KMS-11 (cell line): Measurements from ENCODE around the gene TBC1D8.

Experiments used
- H2AFZ ChIP-seq: fragments of 200-600 bp; sonication (generic); 2 replicates; pipeline ENCODE4 v1.6.1; 2016; ENCODE audit warnings: antibody characterized with exemption, mixed run types, low read depth
- H3K27ac ChIP-seq: fragments of 200-600 bp; sonication (generic); 2 replicates; pipeline ENCODE4 v1.6.1; 2016; ENCODE audit warnings: mild to moderate bottlenecking, mixed run types
- H3K27me3 ChIP-seq: fragments of 200-600 bp; sonication (generic); 2 replicates; pipeline ENCODE4 v1.6.1; 2017; ENCODE audit warnings: mild to moderate bottlenecking, low read depth, mixed run types, moderate library complexity; ENCODE audit not compliant: insufficient read depth
- H3K36me3 ChIP-seq: fragments of 200-600 bp; sonication (generic); 2 replicates; pipeline ENCODE4 v1.6.1; 2017; ENCODE audit warnings: mild to moderate bottlenecking, mixed run types; ENCODE audit not compliant: insufficient read depth
- H3K4me1 ChIP-seq: fragments of 200-600 bp; sonication (generic); 2 replicates; pipeline ENCODE4 v1.6.1; 2016; ENCODE audit warnings: mild to moderate bottlenecking, low read depth, mixed run types; ENCODE audit not compliant: poor library complexity, severe bottlenecking
- H3K4me2 ChIP-seq: fragments of 200-600 bp; sonication (generic); 2 replicates; pipeline ENCODE4 v1.7.0; 2016; ENCODE audit warnings: mild to moderate bottlenecking, mixed run types
- H3K4me3 ChIP-seq: fragments of 200-600 bp; sonication (generic); IDR thresholded peaks from 2 replicates; pipeline ENCODE4 v1.6.1; 2017; ENCODE audit warnings: low read depth, low read length, mixed read lengths; ENCODE audit not compliant: insufficient read depth
- H3K79me2 ChIP-seq: fragments of 200-600 bp; sonication (generic); 2 replicates; pipeline ENCODE4 v1.6.1; 2016; ENCODE audit warnings: low read depth, mixed run types; ENCODE audit not compliant: insufficient read depth
- H3K9ac ChIP-seq: fragments of 200-600 bp; sonication (generic); 2 replicates; pipeline ENCODE4 v1.6.1; 2016; ENCODE audit warnings: mild to moderate bottlenecking, mixed run types
- H4K20me1 ChIP-seq: fragments of 200-600 bp; sonication (generic); 2 replicates; pipeline ENCODE4 v1.6.1; 2016; ENCODE audit warnings: mild to moderate bottlenecking, mixed run types; ENCODE audit not compliant: insufficient read depth
- CTCF ChIP-seq: fragments of 200-600 bp; sonication (generic); conservative IDR thresholded peaks from 2 replicates; pipeline ENCODE4 v1.6.1; 2017; ENCODE audit warnings: low read depth, mild to moderate bottlenecking, antibody characterized with exemption, low read length, moderate library complexity, mixed read lengths

The TBC1D8 gene

GRCh38 chr2:101115664-101116063 is 35.5 kb downstream of the TBC1D8 start:
- TF ChIP-seq CTCF = no peak
- no peak overlapping the region for H3K4me2 ChIP-seq
- H2AFZ ChIP-seq = no peak overlapping the region
- no peaks in the 10 kb centered on the region for H3K4me1 ChIP-seq
- H3K36me3 ChIP-seq = no peaks in the 10 kb centered on the region
- no peaks in the 10 kb centered on the region for H3K79me2 ChIP-seq
- no peak overlapping the region for H3K27ac ChIP-seq
- H3K27me3 ChIP-seq = no peaks in the 10 kb centered on the region
- no peak overlapping the region for H3K4me3 ChIP-seq
- no peaks in the 10 kb centered on the region for H4K20me1 ChIP-seq
- no peak overlapping the region for H3K9ac ChIP-seq

- Histone ChIP-seq H4K20me1 (no peaks in the 10 kb centered on the region), H3K27me3 (no peaks in the 10 kb centered on the region), H3K79me2 (no peaks in the 10 kb centered on the region), H2AFZ (no peak overlapping the region), H3K4me1 (no peaks in the 10 kb centered on the region), H3K4me2 (no peak overlapping the region), H3K9ac (no peak overlapping the region), H3K4me3 (no peak overlapping the region), H3K36me3 (no peaks in the 10 kb centered on the region), H3K27ac (no peak overlapping the region)
- TF ChIP-seq CTCF = no peak
These were observed 36.4 kb downstream of the TBC1D8 start for GRCh38 chr2:101114815-101115214.

GRCh38 chr2:101114268-101114783 is 36.9 kb downstream of the TBC1D8 start:
- Histone ChIP-seq H3K36me3 (no peaks in the 10 kb centered on the region), H3K9ac (no peak overlapping the region), H2AFZ (no peak overlapping the region), H3K4me1 (no peaks in the 10 kb centered on the region), H4K20me1 (no peaks in the 10 kb centered on the region), H3K4me3 (no peak overlapping the region), H3K79me2 (no peaks in the 10 kb centered on the region), H3K27me3 (no peaks in the 10 kb centered on the region), H3K27ac (no peak overlapping the region), H3K4me2 (no peak overlapping the region)
- TF ChIP-seq CTCF = no peak

- H3K9ac ChIP-seq = no peak overlapping the region
- H3K36me3 ChIP-seq = no peaks in the 10 kb centered on the region
- H3K4me3 ChIP-seq = no peak overlapping the region
- H3K4me2 ChIP-seq = no peak overlapping the region
- H4K20me1 ChIP-seq = no peaks in the 10 kb centered on the region
- H3K79me2 ChIP-seq = no peaks in the 10 kb centered on the region
- no peaks in the 10 kb centered on the region for H3K4me1 ChIP-seq
- H3K27ac ChIP-seq = no peak overlapping the region
- TF ChIP-seq CTCF = no peak
- H2AFZ ChIP-seq = no peak overlapping the region
- H3K27me3 ChIP-seq = no peaks in the 10 kb centered on the region
These were observed 37.5 kb downstream of the TBC1D8 start for GRCh38 chr2:101113441-101114267.
